NOMO-1 treated with DMSO at 0.1 percent for 48 hours (cell line): ENCODE measurements around the gene C11orf68.

Source experiments
- DNase-seq: peaks from one replicate; lab custom pipeline; 2025; ENCODE audit not compliant: unreplicated experiment; lab: John Stamatoyannopoulos, UW

C11orf68 gene

GRCh38 chr11:65891219-65892136, 27.4 kb downstream of the C11orf68 start:
- DNase-seq: no peak

- peak; percentile 87 for DNase-seq
These were observed 28.3 kb downstream of the C11orf68 start, which contains the start of gene CCDC85B for GRCh38 chr11:65890324-65891218. CCDC85B (plus strand) TSS chr11:65890673; CDS start chr11:65890784, 111 bp downstream.

GRCh38 chr11:65888163-65888814, 30.6 kb downstream of the C11orf68 start, which contains the start of gene FIBP:
FIBP (minus strand) TSS chr11:65888471; CDS start chr11:65888418, 53 bp downstream.
- peak; percentile 97 for DNase-seq

- DNase-seq: no peak
These were observed 31.1 kb downstream of the C11orf68 start for GRCh38 chr11:65887723-65888162.

- no peak for DNase-seq
These were observed 31.8 kb downstream of the C11orf68 start for GRCh38 chr11:65886826-65887722.

GRCh38 chr11:65885808-65886536, 32.9 kb downstream of the C11orf68 start:
- no peak for DNase-seq

GRCh38 chr11:65885231-65885630, 33.6 kb downstream of the C11orf68 start:
- DNase-seq: no peak

- DNase-seq: peak; percentile 58
These were observed 34.2 kb downstream of the C11orf68 start for GRCh38 chr11:65884716-65885092.

- DNase-seq: no peak
These were observed 34.8 kb downstream of the C11orf68 start for GRCh38 chr11:65883786-65884715.

- no peak for DNase-seq
These were observed 35.7 kb downstream of the C11orf68 start for GRCh38 chr11:65883058-65883761.

GRCh38 chr11:65882120-65883057, 36.5 kb downstream of the C11orf68 start:
- DNase-seq: no peak

- DNase-seq: no peak
These were observed 37.9 kb downstream of the C11orf68 start for GRCh38 chr11:65880844-65881421.

- no peak for DNase-seq
These were observed 38.8 kb downstream of the C11orf68 start for GRCh38 chr11:65880027-65880426.

- no peak for DNase-seq
These were observed 39.2 kb downstream of the C11orf68 start, which contains the start of gene CTSW for GRCh38 chr11:65879617-65880016. CTSW (plus strand) TSS chr11:65879837; CDS start chr11:65879855, 18 bp downstream.

- peak; percentile 83 for DNase-seq
These were observed 45.3 kb downstream of the C11orf68 start for GRCh38 chr11:65873318-65874156.
